NCI-H146 treated with DMSO at 0.1 percent for 48 hours (cell line): ENCODE data around the gene MIEN1.
"Not testable (repeated sequence)": the region's sequence is repeated elsewhere in the genome, so short reads cannot be mapped to it uniquely, and the experiment has no call there.

ENCODE experiments used
- DNase-seq: peaks from one replicate; lab custom pipeline; 2025; ENCODE audit not compliant: unreplicated experiment; lab: John Stamatoyannopoulos, UW

MIEN1 gene

DNA sequence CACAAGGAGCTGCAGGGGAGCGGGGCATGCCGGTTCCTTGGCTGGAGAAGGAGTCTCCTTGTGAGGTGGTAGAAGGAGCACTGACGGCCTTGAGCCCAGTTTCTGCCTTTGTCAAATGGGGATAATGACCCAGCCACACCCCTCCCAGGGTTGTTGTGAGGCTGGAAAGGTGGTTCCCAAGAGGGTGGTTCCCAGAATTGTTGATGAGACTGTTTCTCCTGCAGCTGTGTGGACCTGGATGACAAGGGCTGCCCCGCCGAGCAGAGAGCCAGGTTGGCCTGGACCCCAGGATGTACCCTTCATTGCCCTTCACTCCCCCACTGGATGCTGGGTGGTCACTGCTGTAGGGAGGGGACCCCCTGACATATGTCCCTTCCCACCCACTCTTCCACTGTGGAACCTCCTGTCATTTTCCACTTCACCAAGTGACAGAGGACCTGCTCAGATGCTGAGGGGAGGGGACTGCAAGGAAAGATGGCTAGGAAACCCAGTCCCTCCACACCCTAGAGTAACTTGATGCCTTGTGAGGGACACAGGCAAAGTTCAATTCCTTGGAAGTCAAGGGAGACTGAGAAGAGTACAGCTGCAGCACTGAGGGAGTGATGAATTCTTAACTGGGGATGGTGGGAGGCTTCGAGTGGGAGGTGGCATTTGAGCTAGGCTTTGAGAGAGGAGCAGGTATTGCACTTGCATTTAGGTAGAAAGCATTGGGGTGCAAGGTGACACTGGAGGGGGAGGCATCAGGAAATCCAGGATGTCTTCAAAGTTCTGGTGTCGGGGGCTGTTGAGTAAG is 10.6 kb downstream of the MIEN1 start:
- DNase-seq = no peak

DNA sequence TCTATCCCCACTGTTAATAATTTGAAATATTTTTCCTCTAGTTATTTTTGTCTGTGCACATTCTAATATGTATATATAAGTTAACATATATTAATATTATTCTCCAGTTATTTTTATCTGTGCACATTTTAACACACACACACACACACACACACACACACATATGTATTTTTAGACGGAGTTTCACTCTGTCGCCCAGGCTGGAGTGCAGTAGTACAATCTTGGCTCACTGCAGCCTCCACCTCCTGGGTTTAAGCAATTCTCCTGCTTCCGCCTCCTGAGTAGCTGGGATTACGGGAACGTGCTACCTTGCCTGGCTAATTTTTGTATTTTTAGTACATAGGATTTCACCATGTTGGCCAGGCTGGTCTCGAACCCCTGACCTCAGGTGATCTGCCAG is 12.7 kb downstream of the MIEN1 start:
- no peak for DNase-seq

DNA sequence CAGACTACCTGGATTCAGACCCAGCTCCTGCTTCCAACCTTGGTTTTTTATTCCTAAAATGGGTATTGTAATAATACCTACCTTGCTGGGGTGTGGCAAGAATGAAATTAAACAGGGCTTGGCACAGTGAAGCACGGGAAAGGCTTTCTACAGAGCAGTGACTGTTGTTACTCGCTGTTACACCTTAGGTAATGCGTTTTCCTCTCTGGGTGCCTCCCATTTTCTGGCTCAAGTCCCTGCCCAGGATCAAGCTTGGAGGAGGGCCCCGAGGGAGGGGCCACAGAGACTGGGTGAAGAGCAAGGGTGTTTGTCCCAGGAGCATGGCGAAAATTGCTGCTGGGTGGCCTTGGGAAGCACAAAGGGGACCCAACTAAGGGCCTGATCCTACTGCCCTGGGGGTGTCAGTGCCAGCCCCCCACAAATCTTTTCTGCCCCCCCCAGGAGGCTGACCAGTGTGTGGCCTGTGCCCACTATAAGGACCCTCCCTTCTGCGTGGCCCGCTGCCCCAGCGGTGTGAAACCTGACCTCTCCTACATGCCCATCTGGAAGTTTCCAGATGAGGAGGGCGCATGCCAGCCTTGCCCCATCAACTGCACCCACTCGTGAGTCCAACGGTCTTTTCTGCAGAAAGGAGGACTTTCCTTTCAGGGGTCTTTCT is 13.3 kb downstream of the MIEN1 start:
- DNase-seq = no peak

DNA sequence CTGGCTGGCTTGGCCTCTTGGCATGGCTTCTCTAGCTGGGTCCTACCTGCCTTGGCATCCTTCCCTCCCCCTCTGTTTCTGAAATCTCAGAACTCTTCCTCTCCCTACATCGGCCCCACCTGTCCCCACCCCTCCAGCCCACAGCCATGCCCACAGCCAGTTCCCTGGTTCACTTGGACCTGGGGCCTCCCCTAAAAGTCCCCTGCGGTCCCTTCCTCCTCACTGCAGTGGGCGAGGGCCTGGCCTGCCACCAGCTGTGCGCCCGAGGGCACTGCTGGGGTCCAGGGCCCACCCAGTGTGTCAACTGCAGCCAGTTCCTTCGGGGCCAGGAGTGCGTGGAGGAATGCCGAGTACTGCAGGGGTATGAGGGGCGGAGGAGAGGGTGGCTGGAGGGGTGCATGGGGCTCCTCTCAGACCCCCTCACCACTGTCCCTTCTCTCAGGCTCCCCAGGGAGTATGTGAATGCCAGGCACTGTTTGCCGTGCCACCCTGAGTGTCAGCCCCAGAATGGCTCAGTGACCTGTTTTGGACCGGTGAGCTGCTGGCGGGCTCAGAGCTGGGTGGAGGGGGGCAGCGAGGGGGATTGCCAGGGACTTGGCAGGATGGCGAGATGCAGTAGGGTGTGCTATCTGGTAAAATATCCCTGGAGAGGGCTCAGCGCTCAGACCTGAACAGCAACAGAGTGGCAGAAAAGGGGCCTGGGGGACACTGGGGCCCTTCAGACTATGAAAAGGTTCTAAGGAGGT is 14.1 kb downstream of the MIEN1 start:
- no peak for DNase-seq

DNA sequence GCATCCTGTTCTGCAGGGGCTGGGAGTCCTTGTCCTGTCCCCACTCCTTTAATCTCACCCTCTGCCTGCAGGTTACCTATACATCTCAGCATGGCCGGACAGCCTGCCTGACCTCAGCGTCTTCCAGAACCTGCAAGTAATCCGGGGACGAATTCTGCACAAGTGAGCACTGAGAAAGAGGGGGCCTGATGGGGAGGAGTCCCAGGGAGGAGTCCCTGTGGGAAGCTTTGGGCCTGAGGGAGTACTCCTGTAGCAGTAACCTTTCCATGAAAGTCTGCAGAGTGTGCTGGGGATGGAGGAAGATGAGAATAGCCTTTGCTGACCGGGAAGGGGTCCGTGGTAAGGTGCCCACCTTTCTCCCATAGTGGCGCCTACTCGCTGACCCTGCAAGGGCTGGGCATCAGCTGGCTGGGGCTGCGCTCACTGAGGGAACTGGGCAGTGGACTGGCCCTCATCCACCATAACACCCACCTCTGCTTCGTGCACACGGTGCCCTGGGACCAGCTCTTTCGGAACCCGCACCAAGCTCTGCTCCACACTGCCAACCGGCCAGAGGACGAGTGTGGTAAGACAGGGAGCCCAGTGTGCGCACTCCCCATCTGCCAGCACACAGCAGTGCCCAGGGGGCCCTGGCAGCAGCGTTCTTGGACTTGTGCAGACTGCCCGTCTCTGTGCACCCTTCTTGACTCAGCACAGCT is 14.8 kb downstream of the MIEN1 start:
- no peak for DNase-seq

DNA sequence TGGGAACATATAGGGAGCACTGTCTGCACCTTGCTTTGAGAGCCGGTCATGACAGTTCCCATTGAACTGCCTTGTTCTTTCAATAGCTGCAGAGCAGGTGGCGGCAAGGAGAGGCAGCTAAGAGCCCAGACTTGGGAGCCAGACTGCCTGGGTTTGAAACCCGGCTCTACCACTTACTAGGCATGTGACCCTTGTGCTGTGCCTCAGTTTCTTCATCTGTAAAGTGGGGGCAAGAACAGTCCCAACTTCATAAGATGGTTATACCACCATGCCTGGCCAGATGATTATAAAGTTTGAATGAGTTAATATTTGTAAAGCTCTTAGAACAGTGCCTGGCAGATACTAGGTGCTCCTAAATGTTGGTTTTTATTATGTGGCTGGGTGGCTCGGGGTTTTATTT is 16.1 kb downstream of the MIEN1 start:
- DNase-seq = no peak

DNA sequence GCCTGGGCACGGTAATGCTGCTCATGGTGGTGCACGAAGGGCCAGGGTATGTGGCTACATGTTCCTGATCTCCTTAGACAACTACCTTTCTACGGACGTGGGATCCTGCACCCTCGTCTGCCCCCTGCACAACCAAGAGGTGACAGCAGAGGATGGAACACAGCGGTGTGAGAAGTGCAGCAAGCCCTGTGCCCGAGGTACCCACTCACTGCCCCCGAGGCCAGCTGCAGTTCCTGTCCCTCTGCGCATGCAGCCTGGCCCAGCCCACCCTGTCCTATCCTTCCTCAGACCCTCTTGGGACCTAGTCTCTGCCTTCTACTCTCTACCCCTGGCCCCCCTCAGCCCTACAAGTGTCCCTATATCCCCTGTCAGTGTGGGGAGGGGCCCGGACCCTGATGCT is 18.5 kb downstream of the MIEN1 start:
- no peak for DNase-seq

DNA sequence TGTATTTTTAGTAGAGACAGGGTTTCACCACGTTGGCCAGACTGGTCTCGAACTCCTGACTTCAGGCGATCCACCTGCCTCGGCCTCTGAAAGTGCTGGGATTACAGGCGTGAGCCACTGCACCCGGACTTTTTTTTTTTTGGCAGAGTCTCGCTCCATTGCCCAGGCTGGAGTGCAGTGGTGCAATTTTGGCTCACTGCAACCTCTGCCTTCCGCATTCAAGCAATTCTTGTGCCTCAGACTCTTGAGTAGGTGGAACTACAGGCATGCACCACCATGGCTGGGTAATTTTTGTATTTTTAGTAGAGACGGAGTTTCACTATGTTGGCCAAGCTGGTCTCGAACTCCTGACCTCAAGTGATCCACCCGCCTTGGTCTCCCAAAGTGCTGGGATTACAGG is 19.3 kb downstream of the MIEN1 start:
- DNase-seq = not testable (repeated sequence)

DNA sequence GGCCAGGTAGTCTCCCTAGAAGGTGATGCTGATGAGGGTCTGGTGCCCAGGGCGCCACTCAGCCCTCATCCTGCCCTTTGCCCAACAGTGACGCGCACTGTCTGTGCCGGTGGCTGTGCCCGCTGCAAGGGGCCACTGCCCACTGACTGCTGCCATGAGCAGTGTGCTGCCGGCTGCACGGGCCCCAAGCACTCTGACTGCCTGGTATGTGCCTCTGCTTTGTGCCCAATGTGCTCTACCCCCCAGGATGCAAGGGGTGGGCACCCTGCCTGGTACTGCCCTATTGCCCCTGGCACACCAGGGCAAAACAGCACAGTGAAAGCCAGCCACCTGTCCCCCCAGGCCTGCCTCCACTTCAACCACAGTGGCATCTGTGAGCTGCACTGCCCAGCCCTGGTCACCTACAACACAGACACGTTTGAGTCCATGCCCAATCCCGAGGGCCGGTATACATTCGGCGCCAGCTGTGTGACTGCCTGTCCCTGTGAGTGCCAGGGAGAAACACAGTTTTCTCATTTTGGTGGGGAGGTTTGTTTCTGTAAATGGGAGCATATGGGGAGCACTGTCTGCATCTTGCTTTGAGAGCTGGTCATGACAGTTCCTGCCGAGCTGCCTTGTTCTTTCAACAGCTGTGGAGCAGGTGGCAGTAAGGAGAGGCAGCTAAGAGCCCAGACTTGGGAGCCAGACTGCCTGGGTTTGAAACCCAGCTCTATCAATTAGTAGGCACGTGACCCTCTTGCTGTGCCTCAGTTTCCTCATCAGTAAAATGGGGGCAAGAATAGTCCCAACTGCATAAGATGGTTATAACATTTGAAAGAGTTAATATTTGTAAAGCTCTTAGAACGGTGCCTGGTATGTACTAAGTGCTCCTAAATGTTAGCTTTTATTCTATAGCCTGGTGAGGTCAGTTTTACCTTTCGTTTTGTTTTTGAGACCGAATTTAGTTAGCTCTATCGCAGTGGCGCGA is 20.1 kb downstream of the MIEN1 start:
- DNase-seq = no peak

DNA sequence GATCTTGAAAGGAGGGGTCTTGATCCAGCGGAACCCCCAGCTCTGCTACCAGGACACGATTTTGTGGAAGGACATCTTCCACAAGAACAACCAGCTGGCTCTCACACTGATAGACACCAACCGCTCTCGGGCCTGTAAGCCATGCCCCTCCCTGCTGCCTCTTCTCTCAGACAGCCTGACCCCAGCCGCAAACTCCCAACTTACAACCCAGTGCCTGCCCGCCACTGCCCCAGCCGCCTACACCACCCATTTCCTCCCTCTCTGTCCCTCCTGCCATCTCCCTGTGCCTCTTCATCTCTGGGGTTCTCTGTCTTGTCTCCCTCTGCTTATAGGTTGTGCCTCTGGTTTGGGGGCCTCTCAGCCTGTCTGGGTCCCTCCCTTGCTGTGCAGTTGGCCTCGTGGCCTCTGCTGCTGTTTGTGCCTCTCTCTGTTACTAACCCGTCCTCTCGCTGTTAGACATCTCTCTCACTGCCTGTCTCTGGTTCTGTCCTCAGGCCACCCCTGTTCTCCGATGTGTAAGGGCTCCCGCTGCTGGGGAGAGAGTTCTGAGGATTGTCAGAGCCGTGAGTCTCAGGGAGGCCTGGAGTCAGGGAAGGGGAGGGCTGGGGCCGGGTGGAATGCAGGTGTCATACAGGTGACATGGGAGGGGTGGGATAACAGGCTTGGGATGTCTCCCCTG is 20.9 kb downstream of the MIEN1 start:
- no peak for DNase-seq

DNA sequence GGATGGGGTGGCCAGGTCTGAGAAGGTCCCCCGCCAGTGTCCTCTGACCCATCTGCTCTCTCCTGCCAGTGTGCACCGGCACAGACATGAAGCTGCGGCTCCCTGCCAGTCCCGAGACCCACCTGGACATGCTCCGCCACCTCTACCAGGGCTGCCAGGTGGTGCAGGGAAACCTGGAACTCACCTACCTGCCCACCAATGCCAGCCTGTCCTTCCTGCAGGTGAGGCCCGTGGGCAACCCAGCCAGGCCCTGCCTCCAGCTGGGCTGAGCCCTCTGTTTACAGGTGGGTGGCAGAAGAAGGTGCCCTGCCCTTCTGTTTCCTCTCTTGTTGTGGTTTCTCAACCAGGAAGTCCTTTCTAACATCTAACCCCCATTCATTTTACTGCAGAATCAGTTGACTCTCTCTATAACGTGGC is 23.4 kb downstream of the MIEN1 start:
- no peak for DNase-seq

DNA sequence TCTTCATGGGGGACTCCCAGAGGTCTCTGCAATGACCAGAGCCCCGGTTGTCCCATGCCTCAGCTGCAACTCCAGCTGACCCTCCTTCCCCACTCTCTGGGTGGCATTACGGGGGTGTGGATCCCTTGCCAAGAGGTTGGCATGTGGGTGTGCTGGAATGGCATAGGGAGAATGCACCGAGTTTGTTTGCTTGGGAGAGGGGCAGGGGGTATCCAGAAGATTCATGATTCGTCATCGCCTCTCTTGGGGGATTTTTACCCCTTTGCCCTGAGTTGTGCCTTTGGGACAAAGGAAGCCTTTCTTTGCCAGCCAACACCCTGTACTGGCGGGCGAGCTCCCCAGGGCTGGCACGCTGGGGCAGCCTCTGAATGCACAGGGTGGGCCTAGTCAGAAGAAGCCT is 23.9 kb downstream of the MIEN1 start:
- DNase-seq = no peak

DNA sequence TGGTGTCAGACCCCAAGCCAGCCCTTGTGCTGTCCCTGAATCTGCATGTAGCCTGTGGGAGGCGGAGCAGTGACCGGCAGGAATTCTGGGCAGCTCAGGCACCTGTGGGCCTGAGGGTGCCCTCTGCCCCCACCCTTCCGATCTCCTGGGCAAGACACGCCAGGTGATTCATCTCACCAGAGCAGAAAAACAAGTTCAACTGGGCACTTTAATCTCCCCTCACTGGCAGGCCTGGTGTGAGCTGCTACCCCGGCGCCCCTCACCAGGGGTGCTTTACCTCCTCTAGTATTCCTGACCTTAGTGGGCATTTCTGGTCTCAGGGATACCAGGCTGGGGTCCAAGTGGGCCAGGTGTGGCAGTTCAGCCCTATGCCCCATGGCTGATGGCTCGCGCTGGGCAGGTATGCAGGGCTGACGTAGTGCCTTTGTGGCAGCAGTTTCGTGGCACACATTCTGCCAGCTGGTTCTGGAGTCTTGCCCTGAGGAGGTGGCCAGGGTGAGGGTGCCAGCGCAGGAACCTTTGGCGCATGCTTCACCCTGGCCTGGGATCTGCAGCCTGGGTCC is 24.5 kb downstream of the MIEN1 start:
- no peak for DNase-seq

DNA sequence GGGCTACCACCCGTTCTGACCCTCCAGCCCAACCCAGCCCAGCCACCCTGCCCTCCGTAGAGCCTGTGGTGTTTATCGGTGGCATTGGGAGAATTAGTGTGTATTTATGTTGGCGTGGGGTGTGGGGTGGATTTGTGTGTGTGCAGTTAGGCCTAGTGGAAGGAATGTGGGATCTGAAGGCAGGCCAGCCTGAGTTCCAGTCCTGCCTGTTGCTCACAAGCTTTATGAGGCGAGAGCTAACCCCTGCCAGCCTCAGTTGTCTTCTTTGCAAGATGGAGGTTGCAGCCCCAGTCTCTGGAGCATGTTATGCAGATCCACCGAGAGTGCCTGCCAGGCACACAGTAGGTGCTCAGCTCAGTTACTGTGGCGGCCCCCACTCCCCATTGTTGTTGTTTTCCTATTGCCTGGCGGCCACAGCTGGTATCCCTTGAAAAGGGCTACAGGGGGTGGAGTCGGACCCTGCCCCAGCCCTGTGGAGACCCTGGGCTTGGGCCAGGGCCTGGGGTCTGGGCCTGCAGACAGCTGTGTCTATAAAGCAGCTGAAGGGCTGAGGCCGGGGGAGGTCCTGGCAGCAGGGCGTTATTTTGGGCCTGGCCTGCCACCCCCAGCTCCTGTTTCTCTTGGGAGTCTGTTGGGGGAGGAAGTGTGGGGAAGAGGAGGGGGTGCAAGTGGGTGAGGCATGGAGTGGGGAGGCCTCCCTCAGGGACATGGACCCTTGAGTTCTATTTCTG is 25.3 kb downstream of the MIEN1 start:
- DNase-seq = no peak

DNA sequence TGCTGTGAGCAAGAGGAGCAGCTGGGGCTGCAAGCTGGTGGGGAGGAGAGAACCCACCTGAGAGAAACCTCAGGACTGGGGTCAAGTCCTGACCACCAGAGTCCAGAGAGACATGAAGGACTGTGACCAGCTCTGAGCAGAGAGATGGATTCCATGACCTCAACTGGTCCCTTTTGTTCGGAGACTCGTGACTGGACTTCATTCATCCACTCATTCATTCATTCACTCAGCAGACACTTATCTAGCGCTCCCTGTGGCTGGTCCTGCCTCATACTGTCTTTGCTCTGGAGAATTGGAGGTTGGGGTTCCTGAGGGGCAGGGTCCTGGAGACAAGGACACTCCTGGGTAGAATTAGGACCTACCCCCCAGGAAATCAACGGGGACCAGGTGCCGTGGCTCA is 26.4 kb downstream of the MIEN1 start:
- no peak for DNase-seq

DNA sequence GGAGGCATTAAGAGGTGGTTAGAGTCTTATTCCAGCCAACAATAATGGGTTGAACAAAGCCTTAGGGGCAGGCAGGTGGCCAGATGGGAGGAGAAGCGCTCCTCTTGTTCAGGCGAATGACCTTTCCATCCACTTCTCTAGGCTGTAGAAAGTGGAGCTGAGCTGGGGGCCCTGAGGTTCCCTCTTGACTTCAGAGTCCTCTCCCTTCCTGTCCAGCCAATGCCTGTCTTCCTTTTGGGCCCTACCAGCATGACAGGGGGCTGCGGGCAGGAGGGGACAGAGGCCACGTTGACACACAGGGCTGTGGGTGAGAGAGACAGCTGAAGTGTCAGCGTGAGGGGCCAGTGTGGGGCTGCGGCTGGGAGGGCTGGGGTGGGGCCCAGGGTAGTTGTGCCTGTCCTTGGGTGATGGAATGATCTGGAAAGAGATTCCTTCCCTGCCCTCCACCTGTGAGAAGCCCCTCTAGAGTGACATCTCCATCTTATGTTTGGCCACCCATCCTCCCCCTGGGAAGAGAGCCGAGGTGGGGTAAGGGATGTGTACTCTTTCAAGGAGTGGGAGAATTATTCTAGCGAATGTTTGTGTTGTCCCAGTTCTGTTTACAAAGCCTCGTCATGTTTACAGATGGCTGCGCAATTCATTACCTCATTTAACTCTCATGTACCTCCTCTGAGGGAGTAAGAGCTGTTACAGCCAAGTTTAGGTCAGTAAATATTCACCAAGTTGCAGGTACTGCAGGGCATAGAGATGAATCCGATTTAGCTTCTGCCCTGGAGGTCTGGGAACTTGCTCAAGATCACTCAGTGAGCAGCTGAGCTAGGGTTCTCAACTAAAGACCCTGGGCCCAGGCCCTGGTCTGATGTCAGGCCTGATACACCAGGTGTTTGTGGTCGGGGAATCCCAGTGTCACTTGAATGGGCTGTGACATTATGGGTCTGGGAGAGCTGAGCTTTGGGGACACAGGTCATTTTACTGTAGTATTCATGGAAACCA is 27.1 kb downstream of the MIEN1 start:
- DNase-seq = no peak

DNA sequence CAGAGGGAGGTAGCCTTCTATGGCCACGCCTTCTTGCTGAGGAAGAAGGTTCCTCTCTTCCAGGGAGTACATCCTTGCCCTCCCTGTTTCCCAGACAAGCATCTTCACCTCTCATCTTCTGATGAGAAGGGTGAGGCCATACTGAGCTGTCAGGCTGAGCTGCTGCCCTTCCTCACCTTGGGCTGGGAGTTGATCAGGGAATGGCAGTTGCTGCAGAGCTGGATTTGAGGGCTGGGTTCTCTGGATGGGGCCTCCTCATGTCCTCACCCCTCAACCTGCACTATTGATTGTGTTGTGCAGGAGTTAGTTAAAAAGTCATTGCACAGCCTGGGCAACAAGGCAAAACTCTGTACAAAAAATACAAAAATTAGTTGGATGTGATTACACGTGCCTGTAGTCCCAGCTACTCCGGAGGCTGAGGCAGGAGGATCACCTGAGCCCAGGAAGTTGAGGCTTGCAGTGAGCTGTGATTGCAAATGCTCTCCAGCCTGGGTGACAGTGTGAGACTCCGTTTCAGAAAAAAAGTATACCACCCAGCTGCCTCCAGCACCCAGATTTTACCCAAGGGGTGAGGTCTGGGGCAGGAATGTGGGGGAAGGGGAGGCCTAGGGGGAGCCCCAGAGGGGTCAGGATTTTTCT is 28.4 kb downstream of the MIEN1 start:
- DNase-seq = no peak
